ENCODE data around the gene SLC16A1. TPM values are rescaled to one million over a fixed set of nuclear protein-coding genes. Genes with fewer than 3 reads are reported as not detected.
"Not testable (repeated sequence)": the region's sequence is repeated elsewhere in the genome, so short reads cannot be mapped to it uniquely, and the experiment has no call there.

Gene SLC16A1
- total RNA-seq, 1 donor = 36.6 TPM

DNA sequence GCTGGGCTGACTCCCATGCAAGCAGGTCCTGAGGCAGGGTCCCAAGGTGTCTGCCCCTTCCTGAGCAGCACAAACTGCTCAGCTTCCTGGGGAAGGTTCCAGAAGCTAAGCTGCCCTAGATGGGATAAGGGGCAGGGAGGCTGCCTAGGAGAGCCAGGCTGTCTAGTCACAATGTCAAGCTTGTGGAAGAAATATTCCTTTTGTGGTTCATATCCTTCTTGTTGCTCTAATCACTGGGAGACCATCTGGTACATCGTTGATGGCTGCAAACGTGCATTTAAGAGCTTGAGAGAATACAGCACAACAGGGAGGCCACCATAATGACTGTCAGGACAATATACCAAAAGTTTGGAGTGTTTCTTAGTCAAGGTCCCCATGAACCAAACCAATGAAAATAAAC, 67.4 kb downstream of the SLC16A1 start:
- no peak for DNase-seq (ENCODE audit: low read depth in 2 of 3, low spot score in 2 of 3)

DNA sequence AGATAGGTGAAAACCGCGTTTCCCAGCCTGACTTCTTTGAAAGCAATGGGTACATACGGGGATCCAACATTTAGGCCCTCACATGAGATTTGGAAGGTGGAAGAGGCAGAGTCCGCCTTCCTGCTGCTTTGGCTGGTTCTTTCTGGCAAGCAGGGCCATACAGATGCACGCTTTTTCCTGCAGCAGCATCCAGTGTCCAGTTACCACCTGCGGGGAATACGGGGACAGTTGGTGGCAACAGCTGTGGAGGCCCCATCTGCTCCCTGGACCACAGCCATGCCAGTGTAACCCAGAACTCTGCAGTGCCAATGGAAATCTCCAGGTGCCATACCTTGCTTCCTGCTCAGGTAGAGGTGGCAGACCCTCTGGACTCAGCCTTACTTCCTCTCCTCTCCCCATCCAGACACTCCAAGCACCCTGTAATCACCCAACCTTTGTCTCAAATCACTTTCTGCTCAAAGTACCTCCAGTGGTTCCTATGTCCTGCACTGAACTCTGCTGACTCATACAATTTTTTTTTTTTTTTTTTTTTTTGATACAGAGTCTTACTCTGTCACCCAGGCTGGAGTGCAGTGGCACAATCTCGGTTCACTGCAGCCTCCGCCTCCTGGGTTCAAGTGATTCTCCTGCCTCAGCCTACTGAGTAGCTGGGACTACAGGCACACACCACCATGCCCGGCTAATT, 68.3 kb downstream of the SLC16A1 start:
- DNase-seq (ENCODE audit: low read depth in 2 of 3, low spot score in 2 of 3) = no peak

DNA sequence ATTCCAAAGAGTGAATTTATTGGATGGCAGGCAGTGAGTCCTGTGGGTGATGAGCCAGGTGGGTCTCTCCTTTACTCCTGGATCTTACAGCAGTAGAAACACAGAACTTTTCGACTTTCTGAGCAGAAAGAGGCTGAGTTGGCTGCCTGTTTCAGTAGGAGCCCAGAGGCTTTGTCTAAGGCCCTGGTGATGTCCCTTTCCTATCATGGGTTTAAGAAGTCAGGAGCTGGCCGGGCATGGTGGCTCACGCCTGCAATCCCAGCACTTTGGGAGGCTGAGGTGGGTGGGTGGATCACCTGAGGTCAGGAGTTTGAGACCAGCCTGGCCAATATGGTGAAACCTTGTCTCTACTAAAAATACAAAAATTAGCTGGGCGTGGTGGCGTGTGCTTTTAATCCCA, 71.0 kb downstream of the SLC16A1 start:
- not testable (repeated sequence) for DNase-seq (ENCODE audit: low read depth in 2 of 3, low spot score in 2 of 3)

DNA sequence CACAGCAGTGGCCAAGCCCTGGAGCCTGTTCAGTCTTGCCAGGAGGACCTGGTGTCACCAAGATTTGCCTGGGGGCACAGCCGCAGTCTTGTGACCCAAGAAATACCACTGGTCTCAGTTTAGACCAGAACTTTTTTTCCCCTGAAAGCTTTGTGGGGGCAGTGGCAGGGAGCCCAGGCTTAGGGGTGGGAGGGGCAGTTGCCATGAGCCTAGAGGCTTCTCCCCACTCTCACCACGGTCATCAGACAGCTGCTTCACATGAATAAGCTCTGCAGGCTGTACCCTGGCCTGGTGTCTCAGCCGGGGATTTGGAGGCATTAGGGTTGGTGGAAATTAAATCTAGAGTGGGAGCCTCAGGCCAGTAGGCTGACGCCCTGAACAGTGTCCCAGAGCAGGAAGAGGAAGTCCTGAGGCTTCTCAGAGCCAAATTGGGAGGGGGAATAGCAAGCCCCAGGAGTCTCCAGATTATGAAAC, 73.7 kb downstream of the SLC16A1 start:
- DNase-seq (ENCODE audit: low read depth in 2 of 3, low spot score in 2 of 3) = no peak

GRCh38 chr1:112881742-112882127, 74.3 kb downstream of the SLC16A1 start:
- no peak for DNase-seq (ENCODE audit: low read depth in 2 of 3, low spot score in 2 of 3)

GRCh38 chr1:112879834-112880233, 76.2 kb downstream of the SLC16A1 start:
- DNase-seq (ENCODE audit: low read depth in 2 of 3, low spot score in 2 of 3) = no peak

- no peak for DNase-seq (ENCODE audit: low read depth in 2 of 3, low spot score in 2 of 3)
Measured at GRCh38 chr1:112878321-112878720, 77.7 kb downstream of the SLC16A1 start.

DNA sequence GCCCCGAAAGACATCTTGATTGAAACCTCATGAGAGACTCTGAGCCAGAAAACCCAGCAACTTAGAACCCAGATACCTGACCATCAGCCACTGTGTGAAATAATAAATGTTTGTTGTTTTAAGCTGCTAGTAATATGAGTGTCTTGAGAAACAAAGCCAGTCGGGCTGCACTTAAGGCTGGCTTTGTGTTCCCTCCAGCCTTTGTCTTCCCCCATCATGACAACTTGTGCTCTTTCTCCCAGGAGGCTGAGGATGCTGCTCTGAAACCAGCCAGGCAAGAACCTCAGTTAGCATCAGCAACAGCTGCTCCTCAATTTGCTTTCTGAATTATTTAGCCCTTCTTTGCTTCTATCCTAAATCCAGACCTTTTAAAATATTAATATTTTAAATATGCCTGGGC, 78.2 kb downstream of the SLC16A1 start:
- DNase-seq (ENCODE audit: low read depth in 2 of 3, low spot score in 2 of 3) = no peak

GRCh38 chr1:112876315-112876714, 79.7 kb downstream of the SLC16A1 start:
- DNase-seq (ENCODE audit: low read depth in 2 of 3, low spot score in 2 of 3) = no peak

DNA sequence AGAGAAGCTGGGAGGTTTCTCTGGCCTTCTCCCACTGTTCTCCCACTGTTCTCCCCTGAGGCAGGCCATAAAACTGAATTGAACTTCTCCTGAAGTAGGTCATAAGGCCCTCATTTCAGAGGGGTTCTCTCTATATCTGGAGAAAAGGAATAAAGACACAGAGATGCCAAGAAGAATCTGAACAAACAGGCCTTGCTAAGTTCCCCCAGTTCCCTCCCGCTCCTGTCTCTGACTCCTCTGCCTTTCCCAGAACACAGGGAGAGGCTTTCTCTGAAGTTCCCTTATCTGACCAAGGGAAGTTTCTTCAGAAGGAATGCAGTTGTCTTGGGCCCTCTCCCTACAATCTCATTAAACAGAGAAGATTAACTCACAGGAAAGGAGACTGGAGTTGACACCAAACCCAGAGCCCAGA, 83.4 kb downstream of the SLC16A1 start:
- DNase-seq (ENCODE audit: low read depth in 2 of 3, low spot score in 2 of 3) = no peak

GRCh38 chr1:112870887-112871646, 84.9 kb downstream of the SLC16A1 start:
- DNase-seq (ENCODE audit: low read depth in 2 of 3, low spot score in 2 of 3) = no peak

DNA sequence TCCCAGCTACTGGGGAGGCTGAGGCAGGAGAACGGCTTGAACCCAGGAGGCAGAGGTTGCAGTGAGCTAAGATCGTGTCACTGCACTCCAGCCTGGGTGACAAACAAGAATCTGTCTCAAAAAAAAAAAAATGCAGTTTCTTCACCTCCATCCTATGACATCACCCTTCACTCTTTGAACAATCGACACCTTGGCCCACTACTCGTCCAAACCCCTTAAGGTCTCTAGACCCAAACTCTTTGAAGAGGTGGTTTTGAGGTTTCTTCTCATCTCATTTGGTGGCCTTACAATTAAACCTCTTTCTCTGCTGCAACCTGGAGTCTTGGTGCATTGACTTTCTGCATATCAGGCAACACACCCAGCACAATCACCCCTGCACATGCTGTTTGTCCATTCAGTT, 86.1 kb downstream of the SLC16A1 start:
- DNase-seq (ENCODE audit: low read depth in 2 of 3, low spot score in 2 of 3) = no peak

GRCh38 chr1:112868191-112868590, 87.8 kb downstream of the SLC16A1 start:
- no peak for DNase-seq (ENCODE audit: low read depth in 2 of 3, low spot score in 2 of 3)

- no peak for DNase-seq (ENCODE audit: low read depth in 2 of 3, low spot score in 2 of 3)
Measured at GRCh38 chr1:112866981-112867380, 89.0 kb downstream of the SLC16A1 start.

DNA sequence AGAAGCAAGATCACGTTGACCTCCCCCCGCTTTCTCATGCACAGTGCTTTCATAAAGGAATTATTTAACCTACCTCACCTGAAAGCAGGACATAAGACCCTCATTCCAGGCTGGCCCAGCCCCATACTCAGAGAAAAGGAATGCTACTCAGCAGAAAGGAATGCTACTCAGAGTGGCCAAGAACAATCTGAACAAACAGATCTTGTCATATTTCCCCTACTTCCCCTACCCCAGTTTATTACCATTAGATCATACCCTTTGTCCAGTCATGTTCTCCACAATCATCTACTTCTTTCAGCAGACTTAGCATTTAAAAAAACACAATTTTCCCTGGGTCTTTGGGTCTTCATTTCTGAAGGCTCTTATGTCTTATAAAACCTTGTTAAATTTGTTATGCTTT, 89.8 kb downstream of the SLC16A1 start:
- no peak for DNase-seq (ENCODE audit: low read depth in 2 of 3, low spot score in 2 of 3)

- no peak for DNase-seq (ENCODE audit: low read depth in 2 of 3, low spot score in 2 of 3)
Measured at GRCh38 chr1:112862753-112863426, 93.1 kb downstream of the SLC16A1 start.

Small RNA genes lying within 50 kb of the gene (small RNA-seq; reads per million reads assigned to genes)
- gene AL390729.2 = not detected

Other genes with a start within 250 kb of the SLC16A1 start
- 68.4 TPM for gene RHOC, start 249.1 kb downstream of the SLC16A1 start, total RNA-seq
- gene PPM1J, start 240.9 kb downstream of the SLC16A1 start, total RNA-seq = under 0.01 TPM
- 11.3 TPM for gene LRIG2, start 117.0 kb upstream of the SLC16A1 start, total RNA-seq

All from hematopoietic multipotent progenitor cell (in vitro differentiated cells).